Measurements from ENCODE around the gene IL12RB2.

GRCh38 chr1:67382292-67382691 lies 74.6 kb downstream of the IL12RB2 start:
- TF ChIP-seq EZH2 (IDR thresholded peaks at IDR 0.05; ENCODE audit: low read length, missing control alignments) (no peak), CTCF (conservative IDR thresholded peaks at IDR 0.05 in 1 of 2, IDR thresholded peaks at IDR 0.05 in 1 of 2; ENCODE audit: low read depth in 1 of 2, low read length in 2 of 2) (no peak)
